IMR-90 (cell line): ENCODE data around the gene GSN. TPM values are rescaled to one million over a fixed set of nuclear protein-coding genes. Genes with fewer than 3 reads are reported as not detected.

Experiments used
- ATAC-seq: fragments of 200-7000 bp; cut with Tn5 transposase; 2 replicates; pipeline ENCODE4 v1.9.1; 2020; ENCODE audit warnings: low read depth, mild to moderate bottlenecking, moderate library complexity
- BruUV-seq: library from RNA; stranded (reverse); fragments of 400-500 nt; replicated peaks from 2 replicates; lab custom pipeline; 2021; lab: Mats Ljungman, UMichigan
- CTCF ChIA-PET: fragments of 300-600 bp; formaldehyde crosslinking; extraction: SDS; loops from one replicate; lab custom pipeline; 2021; ENCODE audit warnings: antibody characterized with exemption; lab: Yijun Ruan, JAX
- POLR2A ChIA-PET: fragments of 300-600 bp; sonication (Branson Sonifier 250); formaldehyde crosslinking; loops from one replicate; lab custom pipeline; 2022; ENCODE audit warnings: antibody characterized with exemption; ENCODE audit not compliant: unreplicated experiment; lab: Charles Lee
- DNase-seq: peaks from one replicate; pipeline ENCODE4 v3.0.0; 2013
- H2AFZ ChIP-seq: replicated peaks from 2 replicates; pipeline ENCODE3; 2013; ENCODE audit warnings: low read length, mild to moderate bottlenecking; ENCODE audit not compliant: poor library complexity
- H2AK5ac ChIP-seq: 2 replicates; pipeline ENCODE4 v1.6.1; 2013; ENCODE audit warnings: low read depth, low read length, inconsistent platforms
- H2AK9ac ChIP-seq: replicated peaks from 2 replicates; pipeline ENCODE3; 2013; ENCODE audit warnings: mild to moderate bottlenecking, low read depth, low read length, moderate library complexity; ENCODE audit not compliant: poor library complexity
- H2BK120ac ChIP-seq: 2 replicates; pipeline ENCODE4 v1.6.1; 2013; ENCODE audit warnings: low read depth, low read length, inconsistent platforms
- H2BK15ac ChIP-seq: 3 replicates; pipeline ENCODE4 v1.6.1; 2013; ENCODE audit warnings: low read depth, low read length, inconsistent platforms
- H2BK20ac ChIP-seq: 2 replicates; pipeline ENCODE4 v1.6.1; 2013; ENCODE audit warnings: low read depth, mild to moderate bottlenecking, inconsistent platforms, low read length, moderate library complexity
- H2BK5ac ChIP-seq: 2 replicates; pipeline ENCODE4 v1.6.1; 2013; ENCODE audit warnings: mild to moderate bottlenecking, low read depth, low read length, inconsistent platforms; ENCODE audit not compliant: poor library complexity, severe bottlenecking
- H3K14ac ChIP-seq: replicated peaks from 2 replicates; pipeline ENCODE4 v1.6.1; 2013; ENCODE audit warnings: low read depth, low read length, inconsistent platforms
- H3K18ac ChIP-seq: 2 replicates; pipeline ENCODE4 v1.6.1; 2013; ENCODE audit warnings: low read depth, low read length, control low read depth
- H3K23ac ChIP-seq: 2 replicates; pipeline ENCODE4 v1.6.1; 2013; ENCODE audit warnings: low read depth, low read length, inconsistent platforms
- H3K27ac ChIP-seq: 2 replicates; pipeline ENCODE4 v1.5.1; 2013; ENCODE audit warnings: mild to moderate bottlenecking, control low read depth, low read length; ENCODE audit not compliant: insufficient read depth
- H3K27me3 ChIP-seq: 2 replicates; pipeline ENCODE4 v1.6.1; 2013; ENCODE audit warnings: low read length; ENCODE audit not compliant: control insufficient read depth, insufficient read depth
- H3K36me3 ChIP-seq: 2 replicates; pipeline ENCODE4 v1.6.1; 2013; ENCODE audit warnings: low read length, mixed read lengths; ENCODE audit not compliant: control insufficient read depth, insufficient read depth
- H3K4ac ChIP-seq: 2 replicates; pipeline ENCODE4 v1.6.1; 2013; ENCODE audit warnings: low read depth, low read length, inconsistent platforms
- H3K4me1 ChIP-seq: 2 replicates; pipeline ENCODE4 v1.6.1; 2013; ENCODE audit warnings: low read length, mixed read lengths; ENCODE audit not compliant: control insufficient read depth, insufficient read depth
- H3K4me2 ChIP-seq: 2 replicates; pipeline ENCODE4 v1.6.1; 2013; ENCODE audit warnings: low read depth, mild to moderate bottlenecking, control low read depth, low read length, moderate library complexity
- H3K4me3 ChIP-seq: 2 replicates; pipeline ENCODE4 v1.5.1; 2013; ENCODE audit warnings: low read depth, mild to moderate bottlenecking, control low read depth, low read length, moderate library complexity; ENCODE audit not compliant: insufficient read depth
- H3K56ac ChIP-seq: 2 replicates; pipeline ENCODE4 v1.6.1; 2013; ENCODE audit warnings: low read length, inconsistent platforms; ENCODE audit not compliant: insufficient read depth; ENCODE audit errors: extremely low read depth
- H3K79me1 ChIP-seq, 2 experiments: 2 replicates each; pipeline ENCODE4 v1.6.1; 2013; ENCODE audit warnings: low read length in 2 of 2, inconsistent platforms in 1 of 2, low read depth in 1 of 2
- H3K9ac ChIP-seq: 2 replicates; pipeline ENCODE4 v1.6.1; 2013; ENCODE audit warnings: low read depth, low read length, control low read depth
- H3K9me1 ChIP-seq: 2 replicates; pipeline ENCODE4 v1.6.1; 2013; ENCODE audit warnings: low read length, inconsistent platforms; ENCODE audit not compliant: insufficient read depth
- H3K9me3 ChIP-seq: 2 replicates; pipeline ENCODE4 v1.6.1; 2013; ENCODE audit warnings: low read length; ENCODE audit not compliant: control insufficient read depth, insufficient read depth
- H4K20me1 ChIP-seq: 2 replicates; pipeline ENCODE4 v1.6.1; 2013; ENCODE audit warnings: low read length, inconsistent platforms; ENCODE audit not compliant: insufficient read depth
- H4K5ac ChIP-seq: 2 replicates; pipeline ENCODE4 v1.6.1; 2013; ENCODE audit warnings: mild to moderate bottlenecking, low read depth, low read length, control low read depth
- H4K8ac ChIP-seq, 2 experiments: 2 replicates each; pipeline ENCODE4 v1.6.1; 2013; ENCODE audit warnings: low read depth in 2 of 2, low read length in 2 of 2, control low read depth in 1 of 2, inconsistent platforms in 1 of 2
- H4K91ac ChIP-seq: 2 replicates; pipeline ENCODE4 v1.6.1; 2013; ENCODE audit warnings: low read depth, low read length, inconsistent platforms; ENCODE audit not compliant: insufficient read depth
- BHLHE40 ChIP-seq: fragments of 150-350 bp; IDR thresholded peaks from 2 replicates; pipeline ENCODE4 v1.6.1; 2016; ENCODE audit warnings: mild to moderate bottlenecking, low read depth, low read length
- CEBPB ChIP-seq: IDR thresholded peaks from 2 replicates; pipeline ENCODE4 v1.6.1; 2012; ENCODE audit warnings: low read depth, low read length, improper control_type of control experiment
- CHD1 ChIP-seq: IDR thresholded peaks from 2 replicates; pipeline ENCODE4 v1.6.1; 2012; ENCODE audit warnings: low read depth, low read length, improper control_type of control experiment
- CTCF ChIP-seq: conservative IDR thresholded peaks from 2 replicates; pipeline ENCODE4 v1.5.1; 2012; ENCODE audit warnings: mild to moderate bottlenecking, low read depth, low read length, improper control_type of control experiment
- ELK1 ChIP-seq: fragments of 150-350 bp; IDR thresholded peaks from 2 replicates; pipeline ENCODE4 v1.6.1; 2016; ENCODE audit warnings: low read depth, mild to moderate bottlenecking, low read length, moderate library complexity, borderline replicate concordance
- FOS ChIP-seq: fragments of 150-350 bp; IDR thresholded peaks from 2 replicates; pipeline ENCODE4 v1.6.1; 2016; ENCODE audit warnings: low read depth, low read length
- MAFK ChIP-seq: IDR thresholded peaks from 2 replicates; pipeline ENCODE4 v1.6.1; 2012; ENCODE audit warnings: low read depth, low read length, improper control_type of control experiment
- MAZ ChIP-seq: IDR thresholded peaks from 2 replicates; pipeline ENCODE4 v1.6.1; 2012; ENCODE audit warnings: low read depth, mild to moderate bottlenecking, low read length, improper control_type of control experiment, moderate library complexity, borderline replicate concordance
- MXI1 ChIP-seq: IDR thresholded peaks from 2 replicates; pipeline ENCODE4 v1.6.1; 2012; ENCODE audit warnings: low read depth, mild to moderate bottlenecking, low read length, moderate library complexity, borderline replicate concordance
- NFE2L2 ChIP-seq: fragments of 150-350 bp; IDR thresholded peaks from 2 replicates; pipeline ENCODE4 v1.6.1; 2016; ENCODE audit warnings: low read depth, mild to moderate bottlenecking, low read length
- POLR2A ChIP-seq: IDR thresholded peaks from 2 replicates; pipeline ENCODE4 v1.6.1; 2012; ENCODE audit warnings: mild to moderate bottlenecking, low read depth, low read length
- RAD21 ChIP-seq: IDR thresholded peaks from 2 replicates; pipeline ENCODE4 v1.6.1; 2012; ENCODE audit warnings: low read length, improper control_type of control experiment
- RCOR1 ChIP-seq: IDR thresholded peaks from 2 replicates; pipeline ENCODE4 v1.6.1; 2012; ENCODE audit warnings: mild to moderate bottlenecking, low read length, improper control_type of control experiment; ENCODE audit not compliant: insufficient replicate concordance
- RFX5 ChIP-seq: IDR thresholded peaks from 2 replicates; pipeline ENCODE4 v1.8.0; 2012; ENCODE audit warnings: low read depth, mild to moderate bottlenecking, low read length, moderate library complexity
- SMC3 ChIP-seq: fragments of 150-350 bp; IDR thresholded peaks from 2 replicates; pipeline ENCODE4 v1.6.1; 2016; ENCODE audit warnings: low read depth, mild to moderate bottlenecking, antibody characterized with exemption, low read length, moderate library complexity
- USF2 ChIP-seq: fragments of 150-350 bp; IDR thresholded peaks from 2 replicates; pipeline ENCODE4 v1.6.1; 2017; ENCODE audit warnings: mild to moderate bottlenecking, antibody characterized with exemption, low read length, low read depth
- WGBS, 2 experiments: methylation state at CpG; one replicate each; pipeline versions ENCODE4 v1.1.5 to v1.1.7; 2013; ENCODE audit warnings: missing lambda C conversion rate in 2 of 2; ENCODE audit not compliant: insufficient read length in 1 of 2; ENCODE audit errors: extremely low coverage in 2 of 2; 5-methylcytosine and 5-hydroxymethylcytosine counted together
- dilution Hi-C: fragments of 300-500 bp; cut with HindIII; formaldehyde crosslinking; loops from one replicate; pipeline ENCODE4 v1.14.3; 2018; ENCODE audit warnings: low sequenced_read_pairs; ENCODE audit not compliant: unreplicated experiment
- in situ Hi-C: fragments of 300-500 bp; cut with MboI; formaldehyde crosslinking; loops from 3 replicates; pipeline ENCODE4 v1.14.3; 2019; ENCODE audit warnings: low sequenced_read_pairs, inconsistent platforms, mixed read lengths
- intact Hi-C: fragments of 100-400 bp; cut with micrococcal nuclease; formaldehyde crosslinking; loops from 2 replicates; pipeline ENCODE4 v1.10.0; 2022
- polyA plus RNA-seq, 3 experiments: library from polyadenylated mRNA; depleted of rRNA; stranded (reverse); fragments of >200 nt; gene quantifications; 2 replicates each; pipeline ENCODE4 v1.2.3, GENCODE V29; 2012; ENCODE audit warnings: low replicate concordance in 1 of 3
- total RNA-seq: library from RNA; depleted of rRNA; stranded (reverse); fragments of >200 nt; gene quantifications from 2 replicates; pipeline ENCODE4 v1.2.3, GENCODE V29; 2012

GSN gene
- total and polyA plus RNA-seq, 2 of the 4 experiments (the other 2 are of a cell fraction): 495 to 547 TPM

DNA sequence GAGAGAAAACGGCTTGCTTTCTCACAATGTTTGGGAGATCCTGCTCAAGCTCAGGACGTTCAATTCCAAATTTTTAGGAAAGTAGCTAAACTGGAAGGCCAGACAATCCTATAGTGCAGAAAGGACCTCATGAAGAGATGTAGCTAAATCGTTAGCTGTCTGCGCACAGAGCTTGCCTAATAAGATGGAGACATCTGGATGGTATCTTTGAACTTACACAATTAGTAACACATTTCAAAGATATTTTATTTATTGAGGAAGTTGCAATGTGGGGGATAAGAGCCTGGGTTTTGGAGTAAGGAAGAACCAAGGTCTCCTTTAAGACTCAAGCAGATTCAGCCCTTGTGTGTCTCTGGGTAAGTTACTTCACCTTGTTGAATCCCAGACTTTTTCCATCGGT is 37.7 kb upstream of the GSN start:
- Histone ChIP-seq H2AK5ac (no peak overlapping the region), H3K4ac (no peak overlapping the region), H2BK20ac (no peak overlapping the region), H3K56ac (no peak overlapping the region), H4K5ac (no peak overlapping the region), H2AK9ac (no peak overlapping the region), H3K27ac (no peak overlapping the region), H4K20me1 (no peaks in the 10 kb centered on the region), H2BK15ac (no peak overlapping the region), H3K79me1 (0 out of 4 replicates have a peak, but pooled peaks cover 0 to 2% of the 10 kb centered on the region in 2 experiments), H3K23ac (no peak overlapping the region), H3K4me1 (peaks cover 10% of the 10 kb centered on the region), H3K4me3 (no peak overlapping the region), H4K8ac (no peak overlapping the region), H3K18ac (no peak overlapping the region), H3K9ac (no peak overlapping the region), H2BK120ac (no peak overlapping the region), H4K91ac (no peak overlapping the region), H3K14ac (no peak overlapping the region), H3K36me3 (no peaks in the 10 kb centered on the region), H2AFZ (no peak overlapping the region), H3K4me2 (no peak overlapping the region), H3K27me3 (no peaks in the 10 kb centered on the region), H3K9me1 (peaks cover 17% of the 10 kb centered on the region), H3K9me3 (no peaks in the 10 kb centered on the region), H2BK5ac (no peak overlapping the region)
- ATAC-seq (no peak), DNase-seq (no peak)
- POLR2A ChIA-PET: no interaction called here
- TF ChIP-seq RFX5 (no peak), MAFK (no peak), CHD1 (no peak), SMC3 (no peak), MXI1 (no peak), USF2 (no peak), MAZ (no peak), BHLHE40 (no peak), ELK1 (no peak), RAD21 (no peak), CTCF (no peak), RCOR1 (no peak), FOS (no peak), CEBPB (no peak), POLR2A (no peak), NFE2L2 (no peak)
- CTCF ChIA-PET: interaction anchor here (1.5 kb wide), 1 partner anchor 48 kb away, joined by 5 read pairs; no protein-coding TSS in a partner anchor
- intact Hi-C loops (no loop called here), in situ Hi-C loops (no loop called here), dilution Hi-C loops (no loop called here)
- WGBS, 2 experiments: no CpG with 5 or more reads among the region's 5 CpGs
- BruUV-seq: no TSS peak
